HepG2 (cell line): Measurements from ENCODE around the gene HHEX. TPM values are rescaled to one million over a fixed set of nuclear protein-coding genes. Genes with fewer than 3 reads are reported as not detected.

Source experiments
- ATAC-seq: fragments of 200-7000 bp; cut with Tn5 transposase; 3 replicates; pipeline ENCODE4 v1.9.1; 2020; ENCODE audit warnings: mild to moderate bottlenecking, moderate library complexity
- BruUV-seq: library from RNA; stranded (reverse); fragments of 400-500 nt; replicated peaks from 2 replicates; lab custom pipeline; 2021; lab: Mats Ljungman, UMichigan
- CTCF ChIA-PET: fragments of 300-600 bp; formaldehyde crosslinking; extraction: SDS; loops from one replicate; lab custom pipeline; 2021; ENCODE audit warnings: low total read pairs, inconsistent platforms, low intra/inter-chr PET ratio; lab: Yijun Ruan, JAX
- POLR2A ChIA-PET: fragments of 350-600 bp; sonication (Branson Sonifier 250); formaldehyde crosslinking; loops from one replicate; lab custom pipeline; 2020; ENCODE audit warnings: antibody characterized with exemption, inconsistent platforms; lab: Yijun Ruan, JAX
- DNase-seq: peaks from one replicate; pipeline ENCODE4 v3.0.0-alpha.2; 2015; ENCODE audit warnings: low spot score
- FAIRE-seq: peaks from 3 replicates; lab custom pipeline; 2011; peaks lifted over from hg19 to GRCh38; lab: Jason Lieb, UNC
- H2AFZ ChIP-seq: one replicate; pipeline ENCODE4 v1.6.1; 2011; ENCODE audit warnings: low read length, inconsistent platforms
- H3K27ac ChIP-seq: fragments of 300-600 bp; 3 replicates; pipeline ENCODE4 v1.8.0; 2011; ENCODE audit warnings: mixed run types, mild to moderate bottlenecking, mixed read lengths, low read length, inconsistent platforms; ENCODE audit not compliant: insufficient read depth; ENCODE audit errors: extremely low read length
- H3K27me3 ChIP-seq, 2 experiments: fragments of 200-600 bp in 1 of 2; 2 replicates in 1 of 2; 3 replicates in 1 of 2; pipeline versions ENCODE4 v1.6.0 to v1.8.0; 2011; ENCODE audit warnings: low read length in 2 of 2, mild to moderate bottlenecking in 2 of 2, moderate library complexity in 2 of 2, inconsistent platforms in 1 of 2; ENCODE audit not compliant: insufficient read depth in 2 of 2, control insufficient read depth in 1 of 2
- H3K36me3 ChIP-seq, 2 experiments: fragments of 200-600 bp in 1 of 2; replicated peaks in 1 of 2; 2 replicates in 1 of 2; 3 replicates in 1 of 2; pipeline versions ENCODE4 v1.5.1 to v1.8.0; 2011; ENCODE audit warnings: low read length in 2 of 2, inconsistent platforms in 1 of 2; ENCODE audit not compliant: insufficient read depth in 2 of 2, control insufficient read depth in 1 of 2
- H3K4me1 ChIP-seq: 2 replicates; pipeline ENCODE4 v1.5.1; 2012; ENCODE audit warnings: low read length, inconsistent platforms; ENCODE audit not compliant: insufficient read depth
- H3K4me2 ChIP-seq: 2 replicates; pipeline ENCODE4 v1.6.0; 2011; ENCODE audit warnings: low read depth, low read length, inconsistent platforms
- H3K4me3 ChIP-seq, 3 experiments: fragments of 200-600 bp in 1 of 3; sonication (generic), shearing (Covaris generic) in 1 of 3; replicated peaks in 1 of 3; 2 replicates each; pipeline ENCODE4 v1.5.1; 2011 to 2016; ENCODE audit warnings: low read length in 3 of 3, inconsistent platforms in 2 of 3, low read depth in 2 of 3, mild to moderate bottlenecking in 2 of 3, control low read depth in 1 of 3, mixed read lengths in 1 of 3; ENCODE audit not compliant: insufficient read depth in 1 of 3
- H3K79me2 ChIP-seq: one replicate; pipeline ENCODE4 v1.6.1; 2011; ENCODE audit warnings: low read length, inconsistent platforms; ENCODE audit not compliant: insufficient read depth
- H3K9ac ChIP-seq: 2 replicates; pipeline ENCODE4 v1.6.0; 2011; ENCODE audit warnings: mild to moderate bottlenecking, low read depth, low read length, inconsistent platforms; ENCODE audit not compliant: insufficient read depth
- H3K9me3 ChIP-seq: 2 replicates; pipeline ENCODE4 v1.5.1; 2012; ENCODE audit warnings: mild to moderate bottlenecking, low read length
- H4K20me1 ChIP-seq: 2 replicates; pipeline ENCODE4 v1.6.0; 2011; ENCODE audit warnings: inconsistent platforms, mild to moderate bottlenecking, low read length, moderate library complexity; ENCODE audit not compliant: insufficient read depth
- ESRRA ChIP-seq: sonication (generic); formaldehyde crosslinking; IDR thresholded peaks from 2 replicates; pipeline ENCODE4 v1.5.1; 2020; ENCODE audit warnings: mild to moderate bottlenecking, low read depth, missing genetic modification reagents
- FLYWCH1 ChIP-seq: sonication (generic); formaldehyde crosslinking; IDR thresholded peaks from 2 replicates; pipeline ENCODE4 v1.8.1; 2023; ENCODE audit warnings: mild to moderate bottlenecking, missing genetic modification reagents
- ISX ChIP-seq: sonication (generic); formaldehyde crosslinking; conservative IDR thresholded peaks from 2 replicates; pipeline ENCODE4 v1.5.0; 2020; ENCODE audit warnings: missing genetic modification reagents
- ZNF12 ChIP-seq: sonication (generic); formaldehyde crosslinking; IDR thresholded peaks from 2 replicates; pipeline ENCODE4 v1.5.0; 2020; ENCODE audit warnings: missing genetic modification reagents
- ZNF468 ChIP-seq: sonication (generic); formaldehyde crosslinking; IDR thresholded peaks from 2 replicates; pipeline ENCODE4 v1.8.0; 2022; ENCODE audit warnings: mild to moderate bottlenecking, moderate library complexity, missing genetic modification reagents
- ZNF614 ChIP-seq: IDR thresholded peaks from 2 replicates; pipeline ENCODE4 v1.6.1; 2018; ENCODE audit warnings: missing biosample characterization, missing genetic modification reagents, inconsistent platforms, borderline replicate concordance
- ZNF746 ChIP-seq: sonication (generic); formaldehyde crosslinking; IDR thresholded peaks from 2 replicates; pipeline ENCODE4 v1.8.0; 2022; ENCODE audit warnings: mild to moderate bottlenecking, missing genetic modification reagents
- in situ Hi-C: cut with HindIII; loops from 2 replicates; pipeline ENCODE4 v1.10.0; 2017; ENCODE audit warnings: low pct_unique_long_range_greater_than_20kb; ENCODE audit not compliant: extremely low pct_ligation_motif_present
- intact Hi-C: fragments of 100-400 bp; cut with micrococcal nuclease; formaldehyde crosslinking; loops from one replicate; pipeline ENCODE4 v1.10.0; 2022; ENCODE audit not compliant: unreplicated experiment
- polyA plus RNA-seq, 8 experiments: library from polyadenylated mRNA; depleted of rRNA in 3 of 8; stranded (reverse) in 7 of 8; unstranded in 1 of 8; fragments of >200 nt; fragmentation: Illumina TruSeq in 4 of 8; extraction: Trizol in 4 of 8; gene quantifications; 2 replicates each; pipeline versions ENCODE4 v1.2.1 to v1.2.3, GENCODE V29; 2011 to 2016; ENCODE audit warnings: low read depth in 4 of 8, missing spikeins in 1 of 8, mixed read lengths in 1 of 8; ENCODE audit not compliant: insufficient read depth in 1 of 8
- total RNA-seq, 5 experiments: library from RNA; depleted of rRNA; stranded (reverse); fragments of >200 nt; fragmentation: Illumina TruSeq; extraction: Trizol; gene quantifications; 2 replicates each; pipeline ENCODE4 v1.2.3, GENCODE V29; 2016; ENCODE audit warnings: low read depth in 1 of 5
- TF ChIP-seq, protein P1 (sequence below): sonication (generic); formaldehyde crosslinking; IDR thresholded peaks from 2 replicates; pipeline ENCODE4 v1.5.1; 2020; ENCODE audit warnings: mild to moderate bottlenecking, missing genetic modification reagents, borderline replicate concordance
- TF ChIP-seq, protein P2 (sequence below): sonication (generic); formaldehyde crosslinking; IDR thresholded peaks from 2 replicates; pipeline ENCODE4 v1.5.0; 2020; ENCODE audit warnings: missing genetic modification reagents

The HHEX gene
- total and polyA plus RNA-seq, 2 of the 13 experiments (the other 11 are each of a cell fraction or from before 2014, with no cell fraction given) = 44.5 to 48.7 TPM

DNA sequence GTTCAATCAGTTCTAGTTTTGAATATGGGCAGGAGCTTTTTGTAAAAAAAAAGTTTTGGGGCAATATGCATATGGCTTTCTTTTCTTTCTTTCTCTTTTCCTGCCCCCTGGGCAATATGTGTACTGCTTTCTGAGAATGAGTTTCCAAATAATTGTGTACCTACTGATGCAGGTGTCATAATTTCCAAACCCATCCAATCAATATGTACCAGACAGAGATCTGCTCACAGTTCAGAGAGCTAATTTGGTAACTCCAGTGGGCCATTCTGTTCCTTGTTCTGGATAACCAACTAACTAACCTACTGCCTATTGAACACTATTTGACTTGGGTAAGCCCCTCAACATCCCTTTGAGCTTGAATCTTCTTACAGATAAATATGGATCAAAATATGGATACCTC lies 32.6 kb downstream of the HHEX start:
- DNase-seq (no peak), ATAC-seq (no peak), FAIRE-seq (no peak)
- POLR2A ChIA-PET = no interaction called here
- Histone ChIP-seq H3K27ac (no peak overlapping the region), H3K4me3 (no peak overlapping the region), H3K36me3 (no peaks in the 10 kb centered on the region), H2AFZ (no peak overlapping the region), H3K9me3 (no peaks in the 10 kb centered on the region), H3K4me2 (no peak overlapping the region), H3K79me2 (no peaks in the 10 kb centered on the region), H3K4me1 (peaks cover 6% of the 10 kb centered on the region), H4K20me1 (no peaks in the 10 kb centered on the region), H3K9ac (no peak overlapping the region), H3K27me3 (peaks cover 0 to 23% of the 10 kb centered on the region in 2 experiments; a peak in 2 of 5 replicates)
- intact Hi-C loops (no loop called here), in situ Hi-C loops (no loop called here)
- no peak for TF ChIP-seq ZNF746 (CRISPR knock-in tag)
- no peak for TF ChIP-seq ZNF468 (CRISPR knock-in tag)
- TF ChIP-seq, protein P1, sequence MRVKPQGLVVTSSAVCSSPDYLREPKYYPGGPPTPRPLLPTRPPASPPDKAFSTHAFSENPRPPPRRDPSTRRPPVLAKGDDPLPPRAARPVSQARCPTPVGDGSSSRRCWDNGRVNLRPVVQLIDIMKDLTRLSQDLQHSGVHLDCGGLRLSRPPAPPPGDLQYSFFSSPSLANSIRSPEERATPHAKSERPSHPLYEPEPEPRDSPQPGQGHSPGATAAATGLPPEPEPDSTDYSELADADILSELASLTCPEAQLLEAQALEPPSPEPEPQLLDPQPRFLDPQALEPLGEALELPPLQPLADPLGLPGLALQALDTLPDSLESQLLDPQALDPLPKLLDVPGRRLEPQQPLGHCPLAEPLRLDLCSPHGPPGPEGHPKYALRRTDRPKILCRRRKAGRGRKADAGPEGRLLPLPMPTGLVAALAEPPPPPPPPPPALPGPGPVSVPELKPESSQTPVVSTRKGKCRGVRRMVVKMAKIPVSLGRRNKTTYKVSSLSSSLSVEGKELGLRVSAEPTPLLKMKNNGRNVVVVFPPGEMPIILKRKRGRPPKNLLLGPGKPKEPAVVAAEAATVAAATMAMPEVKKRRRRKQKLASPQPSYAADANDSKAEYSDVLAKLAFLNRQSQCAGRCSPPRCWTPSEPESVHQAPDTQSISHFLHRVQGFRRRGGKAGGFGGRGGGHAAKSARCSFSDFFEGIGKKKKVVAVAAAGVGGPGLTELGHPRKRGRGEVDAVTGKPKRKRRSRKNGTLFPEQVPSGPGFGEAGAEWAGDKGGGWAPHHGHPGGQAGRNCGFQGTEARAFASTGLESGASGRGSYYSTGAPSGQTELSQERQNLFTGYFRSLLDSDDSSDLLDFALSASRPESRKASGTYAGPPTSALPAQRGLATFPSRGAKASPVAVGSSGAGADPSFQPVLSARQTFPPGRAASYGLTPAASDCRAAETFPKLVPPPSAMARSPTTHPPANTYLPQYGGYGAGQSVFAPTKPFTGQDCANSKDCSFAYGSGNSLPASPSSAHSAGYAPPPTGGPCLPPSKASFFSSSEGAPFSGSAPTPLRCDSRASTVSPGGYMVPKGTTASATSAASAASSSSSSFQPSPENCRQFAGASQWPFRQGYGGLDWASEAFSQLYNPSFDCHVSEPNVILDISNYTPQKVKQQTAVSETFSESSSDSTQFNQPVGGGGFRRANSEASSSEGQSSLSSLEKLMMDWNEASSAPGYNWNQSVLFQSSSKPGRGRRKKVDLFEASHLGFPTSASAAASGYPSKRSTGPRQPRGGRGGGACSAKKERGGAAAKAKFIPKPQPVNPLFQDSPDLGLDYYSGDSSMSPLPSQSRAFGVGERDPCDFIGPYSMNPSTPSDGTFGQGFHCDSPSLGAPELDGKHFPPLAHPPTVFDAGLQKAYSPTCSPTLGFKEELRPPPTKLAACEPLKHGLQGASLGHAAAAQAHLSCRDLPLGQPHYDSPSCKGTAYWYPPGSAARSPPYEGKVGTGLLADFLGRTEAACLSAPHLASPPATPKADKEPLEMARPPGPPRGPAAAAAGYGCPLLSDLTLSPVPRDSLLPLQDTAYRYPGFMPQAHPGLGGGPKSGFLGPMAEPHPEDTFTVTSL (CRISPR knock-in tag) = no peak
- no peak for TF ChIP-seq ESRRA (CRISPR knock-in tag)
- no peak for TF ChIP-seq ISX (CRISPR knock-in tag)
- TF ChIP-seq ZNF614 = no peak
- no peak for TF ChIP-seq ZNF12 (CRISPR knock-in tag)
- no peak for TF ChIP-seq FLYWCH1
- TF ChIP-seq, protein P2, sequence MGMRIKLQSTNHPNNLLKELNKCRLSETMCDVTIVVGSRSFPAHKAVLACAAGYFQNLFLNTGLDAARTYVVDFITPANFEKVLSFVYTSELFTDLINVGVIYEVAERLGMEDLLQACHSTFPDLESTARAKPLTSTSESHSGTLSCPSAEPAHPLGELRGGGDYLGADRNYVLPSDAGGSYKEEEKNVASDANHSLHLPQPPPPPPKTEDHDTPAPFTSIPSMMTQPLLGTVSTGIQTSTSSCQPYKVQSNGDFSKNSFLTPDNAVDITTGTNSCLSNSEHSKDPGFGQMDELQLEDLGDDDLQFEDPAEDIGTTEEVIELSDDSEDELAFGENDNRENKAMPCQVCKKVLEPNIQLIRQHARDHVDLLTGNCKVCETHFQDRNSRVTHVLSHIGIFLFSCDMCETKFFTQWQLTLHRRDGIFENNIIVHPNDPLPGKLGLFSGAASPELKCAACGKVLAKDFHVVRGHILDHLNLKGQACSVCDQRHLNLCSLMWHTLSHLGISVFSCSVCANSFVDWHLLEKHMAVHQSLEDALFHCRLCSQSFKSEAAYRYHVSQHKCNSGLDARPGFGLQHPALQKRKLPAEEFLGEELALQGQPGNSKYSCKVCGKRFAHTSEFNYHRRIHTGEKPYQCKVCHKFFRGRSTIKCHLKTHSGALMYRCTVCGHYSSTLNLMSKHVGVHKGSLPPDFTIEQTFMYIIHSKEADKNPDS (CRISPR knock-in tag) = no peak
- BruUV-seq = no TSS peak
- CTCF ChIA-PET = no interaction called here
